Head of caudate nucleus (tissue), 42 donors: ENCODE data around the gene ERCC4.
"Not testable (repeated sequence)": the region's sequence is repeated elsewhere in the genome, so short reads cannot be mapped to it uniquely, and the experiment has no call there.

Experiments used
- DNase-seq, 42 donors: peaks; one replicate each; pipeline versions ENCODE4 v3.0.0 to v3.0.0-alpha.2; 2020 to 2021; ENCODE audit warnings: mixed read lengths in 7 of 42
- intact Hi-C: fragments of 100-400 bp; cut with DNase I; formaldehyde crosslinking; loops from one replicate; pipeline ENCODE4 v1.15.0; 2022

The ERCC4 gene

DNA sequence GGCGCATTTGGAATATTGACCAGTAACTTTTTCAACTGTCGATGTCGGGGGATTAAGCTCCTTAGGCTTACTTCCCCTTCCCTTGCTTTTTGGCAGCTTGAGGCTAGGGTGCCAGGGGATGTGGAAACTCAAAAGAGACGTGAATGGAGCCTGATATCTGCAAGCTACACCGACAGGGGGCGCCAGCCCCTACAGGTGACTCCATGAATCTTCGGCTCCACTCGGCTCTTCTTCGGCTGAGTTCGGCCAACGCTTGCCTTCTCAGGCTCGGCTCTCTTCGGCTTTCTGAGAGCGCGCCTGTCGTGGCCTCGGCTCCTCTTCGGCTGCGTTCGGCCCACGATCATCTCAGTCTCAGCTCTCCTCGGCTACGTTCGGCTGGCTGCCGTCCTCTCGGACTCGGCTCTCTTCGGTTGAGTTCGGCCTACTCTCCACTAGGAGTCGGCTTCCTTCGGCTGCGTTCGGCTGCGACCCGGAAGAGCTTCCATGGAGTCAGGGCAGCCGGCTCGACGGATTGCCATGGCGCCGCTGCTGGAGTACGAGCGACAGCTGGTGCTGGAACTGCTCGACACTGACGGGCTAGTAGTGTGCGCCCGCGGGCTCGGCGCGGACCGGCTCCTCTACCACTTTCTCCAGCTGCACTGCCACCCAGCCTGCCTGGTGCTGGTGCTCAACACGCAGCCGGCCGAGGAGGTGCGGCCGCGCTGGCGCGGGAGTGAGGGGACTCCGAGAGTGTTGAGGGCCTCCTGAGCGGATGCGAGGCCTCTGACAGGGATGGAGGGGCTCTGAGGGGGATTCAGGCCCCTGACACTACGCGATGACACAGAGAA is at the start of gene ERCC4:
Gene ERCC4, plus strand, starts transcription at position 472 of the 827 bp plus-strand sequence. Its CDS starts 12 bp downstream, at position 484.
- intact Hi-C loops, result loop anchor here (10.0 kb wide), 2 partner anchors 335 to 365 kb away; no protein-coding TSS in a partner anchor
- DNase-seq, result peak; percentile 97 to 100 (median 99)

DNA sequence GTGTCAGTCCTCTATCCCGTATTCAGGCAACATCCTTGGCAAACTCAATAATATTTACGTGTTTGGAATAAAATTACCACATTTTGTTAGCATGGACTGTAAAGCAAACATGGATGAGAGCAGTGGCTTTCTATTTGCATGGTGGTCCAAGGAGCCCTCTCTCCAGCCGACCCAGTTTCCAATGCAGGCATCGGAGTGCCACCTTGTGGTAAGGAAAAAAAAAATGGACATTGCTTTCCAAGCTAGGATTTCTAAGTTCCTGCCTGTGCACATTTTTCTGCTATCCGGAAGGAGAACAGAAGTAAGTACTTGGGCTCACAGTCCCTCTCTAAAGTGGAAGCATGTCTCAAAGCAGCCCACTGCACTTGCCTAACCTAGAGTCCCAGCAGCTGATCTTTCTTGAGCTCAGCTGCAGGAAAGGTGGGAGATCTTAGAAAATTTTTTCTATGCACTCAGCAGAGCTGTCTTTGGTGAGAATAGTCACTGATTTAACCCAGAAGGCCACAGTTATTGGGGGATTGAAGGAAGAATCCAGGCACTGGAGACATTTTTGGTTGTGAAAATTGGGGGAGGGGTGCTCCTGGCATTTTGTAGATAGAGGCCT is 46.0 kb upstream of the ERCC4 start:
- DNase-seq, result peak in 12 of 42 donors; percentile 1 to 43 (median 10)
- intact Hi-C loops, result no loop called here

DNA sequence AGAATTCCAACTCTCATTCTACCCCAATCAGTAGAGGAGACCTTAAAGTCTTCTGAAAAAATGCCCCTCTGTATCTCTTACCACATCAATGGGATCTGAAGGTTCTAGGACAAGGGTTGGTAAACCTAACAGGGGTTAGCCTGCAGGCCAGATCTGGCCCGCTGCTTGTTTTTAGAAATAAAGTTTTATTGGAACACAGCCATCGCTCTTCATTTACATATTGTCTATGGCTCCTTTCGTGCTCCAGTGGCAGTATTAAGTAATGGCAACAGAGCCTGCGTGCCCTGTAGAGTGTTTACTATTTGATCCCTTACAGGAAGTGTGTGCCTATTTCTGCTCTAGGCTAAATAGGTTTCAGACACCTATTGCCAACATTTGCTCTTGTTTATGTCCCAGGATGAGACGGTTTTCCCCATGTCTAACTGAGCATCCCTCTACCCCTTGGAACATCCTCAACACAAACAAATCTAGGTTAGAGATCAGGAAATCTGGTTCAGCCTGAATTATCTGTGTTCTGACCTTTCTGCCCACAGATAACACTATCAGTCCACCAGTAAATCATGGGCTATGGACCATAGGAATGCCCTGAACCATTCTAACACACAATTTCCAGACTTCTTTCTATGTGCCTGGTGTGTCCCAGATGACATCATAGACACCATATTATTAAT is 44.2 kb upstream of the ERCC4 start:
- no peak for DNase-seq
- intact Hi-C loops, result no loop called here

DNA sequence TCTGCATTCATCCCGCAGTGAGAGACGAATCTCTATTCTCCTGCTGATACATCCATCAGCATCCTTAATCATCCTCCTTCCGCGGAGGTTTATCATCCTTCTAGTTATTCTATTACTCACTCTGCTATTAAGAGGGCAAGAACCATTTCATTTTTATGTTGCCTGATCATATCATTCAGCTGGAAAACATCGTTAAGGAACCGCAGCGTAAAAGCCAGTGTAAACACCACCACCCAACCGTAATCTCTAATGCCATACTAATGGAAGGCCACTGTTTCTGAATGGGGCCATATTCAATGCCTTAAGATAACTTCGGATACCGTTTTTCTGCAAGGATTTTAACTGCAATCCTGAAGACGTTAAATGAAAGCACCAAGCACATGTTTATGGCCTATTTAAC is 36.7 kb upstream of the ERCC4 start:
- no peak for DNase-seq
- intact Hi-C loops, result no loop called here

DNA sequence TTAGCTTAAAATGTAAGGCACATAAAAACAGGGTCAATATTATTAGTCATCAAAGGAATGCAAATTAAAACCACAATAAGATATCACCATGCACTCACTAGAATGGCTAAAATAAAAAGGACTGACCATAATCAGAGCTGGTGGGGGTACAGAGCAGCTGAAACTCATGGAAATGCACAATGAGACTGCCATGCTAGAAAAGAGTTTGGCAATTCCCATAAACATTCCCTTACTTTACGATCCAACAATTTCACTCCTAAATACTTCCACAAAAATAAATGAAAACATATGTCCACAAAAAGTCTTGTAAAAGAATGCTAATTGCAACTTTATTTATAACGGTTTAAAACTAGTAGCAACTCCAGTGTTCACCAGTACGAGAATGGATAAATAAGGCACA is 36.1 kb upstream of the ERCC4 start:
- no peak for DNase-seq
- intact Hi-C loops, result no loop called here

DNA sequence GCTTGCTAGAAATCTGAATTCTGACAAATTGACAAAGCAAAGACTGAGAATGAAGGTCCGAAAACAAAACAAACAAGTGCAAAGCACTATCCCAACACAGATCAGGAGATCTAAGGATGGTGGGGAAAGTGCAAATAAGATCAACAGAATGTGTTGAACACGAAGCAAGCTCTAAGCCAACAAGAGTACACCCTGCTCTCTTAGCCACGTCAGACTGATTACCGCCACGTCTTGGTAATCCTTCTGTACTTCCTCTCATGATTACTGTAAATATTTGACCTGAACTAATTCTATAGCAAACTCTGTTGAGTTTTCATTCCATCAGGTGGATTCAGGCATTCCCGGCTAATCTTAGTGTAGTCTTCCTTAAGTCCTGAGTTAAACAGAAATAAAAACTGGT is 34.3 kb upstream of the ERCC4 start:
- intact Hi-C loops, result no loop called here
- no peak for DNase-seq

DNA sequence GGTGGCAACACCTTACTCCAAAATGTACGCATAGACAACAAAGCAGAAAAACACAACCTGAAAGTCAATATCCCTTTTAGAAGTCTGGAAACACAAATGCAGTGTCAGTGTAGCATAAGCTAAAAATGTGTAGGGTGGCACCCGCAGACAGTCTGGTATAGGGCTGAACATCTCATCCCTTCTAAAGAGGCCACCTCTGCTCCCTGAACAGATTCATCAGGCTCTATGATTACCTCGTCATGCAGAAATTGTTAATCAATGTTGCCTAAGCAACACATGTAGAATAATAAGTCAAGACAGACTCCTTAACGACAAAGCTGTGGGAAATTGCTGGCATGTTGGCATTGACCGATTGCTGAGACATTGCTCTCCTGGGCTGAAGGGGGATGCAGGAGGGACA is 33.3 kb upstream of the ERCC4 start:
- DNase-seq, result no peak
- intact Hi-C loops, result no loop called here

DNA sequence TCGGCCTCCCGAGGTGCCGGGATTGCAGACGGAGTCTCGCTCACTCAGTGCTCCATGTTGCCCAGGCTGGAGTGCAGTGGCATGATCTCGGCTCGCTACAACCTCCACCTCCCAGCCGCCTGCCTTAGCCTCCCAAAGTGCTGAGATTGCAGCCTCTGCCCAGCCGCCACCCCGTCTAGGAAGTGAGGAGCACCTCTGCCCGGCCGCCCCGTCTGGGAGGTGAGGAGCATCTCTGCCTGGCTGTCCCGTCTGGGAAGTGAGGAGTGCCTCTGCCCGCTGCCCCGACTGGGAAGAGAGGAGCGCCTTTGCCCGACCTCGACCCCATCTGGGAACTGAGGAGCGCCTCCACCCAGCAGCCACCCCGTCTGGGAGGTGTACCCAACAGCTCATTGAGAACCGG is 30.6 kb upstream of the ERCC4 start:
- DNase-seq, intact Hi-C loops: not testable (repeated sequence)

DNA sequence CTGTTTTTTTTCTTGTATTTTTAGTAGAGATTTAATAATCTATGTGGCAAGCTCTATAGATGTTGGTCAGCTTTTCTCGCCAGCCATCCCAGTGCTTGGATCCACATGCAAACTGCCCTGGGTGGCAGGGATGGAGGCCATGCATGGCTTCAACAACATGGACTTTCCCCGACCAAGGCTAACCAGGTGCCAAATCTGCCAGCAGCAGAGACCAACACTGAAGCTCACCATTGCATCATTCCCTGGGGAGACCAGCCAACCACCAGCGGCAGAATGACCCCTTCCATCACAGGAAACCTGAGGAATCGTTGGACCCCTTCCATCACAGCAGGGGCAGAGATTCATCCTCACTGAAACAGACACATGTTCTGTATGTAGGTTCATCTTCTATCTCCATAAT is 27.7 kb upstream of the ERCC4 start:
- intact Hi-C loops, result no loop called here
- no peak for DNase-seq

DNA sequence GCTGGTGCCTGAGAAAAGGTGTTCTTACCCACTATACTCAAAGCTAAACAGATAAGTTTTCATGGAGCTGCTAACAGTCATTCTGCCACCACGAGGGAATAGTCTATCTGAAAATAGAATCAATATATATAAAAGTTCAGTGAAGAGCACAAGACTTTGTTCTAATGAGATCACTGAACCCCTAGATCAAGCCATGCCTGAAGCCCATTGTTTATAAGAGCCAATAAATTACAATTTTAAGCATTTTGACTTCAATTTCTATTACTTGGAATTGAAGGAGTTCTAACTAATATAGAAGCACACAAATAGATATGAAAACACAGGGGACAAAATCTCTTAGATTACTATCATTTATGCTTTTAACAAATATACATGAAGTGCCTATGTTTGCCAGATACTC is 24.4 kb upstream of the ERCC4 start:
- intact Hi-C loops, result no loop called here
- no peak for DNase-seq

DNA sequence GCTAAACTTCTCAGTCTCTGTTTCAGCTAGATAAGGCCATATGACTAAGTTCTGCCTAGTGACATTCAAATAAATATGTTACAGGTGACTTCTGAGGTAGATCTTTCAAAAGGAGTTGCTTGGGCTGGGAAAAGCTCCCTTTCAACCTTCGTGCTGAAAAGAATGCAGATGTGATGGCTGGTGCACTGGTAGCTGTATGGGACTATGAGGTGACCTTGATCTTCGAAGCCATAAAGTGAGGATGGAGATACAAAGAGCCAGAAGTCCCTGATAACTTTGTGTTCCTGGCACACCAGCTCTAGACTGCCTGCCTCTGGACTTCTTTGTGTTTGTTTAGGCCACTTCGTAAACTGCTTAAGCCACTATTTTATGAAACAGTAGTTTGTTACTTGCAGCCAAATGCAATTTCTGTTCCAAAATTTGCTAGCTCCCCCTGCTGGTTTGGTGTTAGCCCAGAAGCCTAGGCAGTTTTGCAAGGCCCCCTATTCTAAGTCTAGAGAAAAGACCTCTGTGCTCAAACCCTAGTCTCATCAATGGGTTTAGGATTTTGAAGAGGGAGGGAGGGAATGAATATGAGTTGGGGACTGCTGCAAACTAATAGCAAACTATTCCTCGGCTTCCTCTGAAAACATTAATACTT is 23.3 kb upstream of the ERCC4 start:
- intact Hi-C loops, result no loop called here
- DNase-seq, result no peak

DNA sequence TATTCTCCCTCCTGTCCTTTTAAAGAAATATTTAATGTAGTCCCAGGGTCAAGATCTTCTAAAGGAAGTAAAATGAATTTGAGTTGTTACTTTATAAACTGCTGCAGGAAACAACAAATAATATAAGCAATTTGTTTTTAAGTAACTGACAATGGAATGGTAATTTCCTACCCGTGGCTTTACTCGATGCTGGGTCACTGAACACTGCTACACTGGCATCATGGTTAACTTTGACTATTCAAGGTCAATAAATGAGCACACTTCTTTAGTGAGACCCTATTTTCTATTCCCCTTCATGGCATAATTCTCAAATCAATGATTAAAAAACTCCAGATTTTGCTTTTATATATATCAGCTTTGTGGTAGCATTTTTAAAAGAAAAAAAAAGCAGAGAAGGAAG is 22.1 kb upstream of the ERCC4 start:
- DNase-seq, result no peak
- intact Hi-C loops, result no loop called here

DNA sequence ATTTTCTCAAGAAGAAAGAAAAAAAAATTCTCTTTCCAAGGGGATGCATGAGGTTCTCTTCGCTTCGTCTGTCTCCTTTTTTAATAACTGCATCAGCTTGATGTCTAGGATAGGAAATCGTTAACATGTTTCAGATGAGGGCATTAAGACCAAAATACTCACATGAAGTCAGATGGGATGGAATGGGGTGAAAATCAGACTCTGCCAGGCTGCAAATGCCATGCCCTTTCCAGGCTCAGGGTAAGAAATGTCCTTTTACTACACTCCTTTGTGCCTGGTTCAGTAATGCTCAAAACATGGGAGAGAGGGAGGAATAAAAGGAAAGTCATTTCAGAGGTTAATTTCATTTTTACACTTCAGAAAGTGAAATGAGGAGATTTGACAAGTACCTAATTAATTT is 21.7 kb upstream of the ERCC4 start:
- intact Hi-C loops, result no loop called here
- no peak for DNase-seq

DNA sequence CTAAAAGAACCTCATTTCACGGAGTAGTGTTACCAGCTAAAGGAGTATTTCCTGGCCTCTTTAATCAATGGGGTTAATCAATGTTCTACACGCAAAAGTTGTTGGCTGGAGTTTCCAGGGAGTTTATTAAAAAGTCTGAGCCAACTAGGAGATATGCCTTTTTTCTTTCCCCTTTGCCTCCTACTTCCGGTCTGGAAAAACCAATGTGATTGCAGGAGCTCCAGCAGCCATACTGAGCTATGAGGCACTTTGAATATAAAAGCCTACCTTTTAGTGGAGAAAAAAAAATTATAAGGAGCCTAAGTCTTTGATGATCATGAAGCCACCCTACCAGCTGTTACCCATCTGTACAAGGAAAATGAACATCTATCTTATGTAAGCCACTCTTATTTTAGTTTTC is 17.9 kb upstream of the ERCC4 start:
- intact Hi-C loops, result no loop called here
- DNase-seq, result no peak

DNA sequence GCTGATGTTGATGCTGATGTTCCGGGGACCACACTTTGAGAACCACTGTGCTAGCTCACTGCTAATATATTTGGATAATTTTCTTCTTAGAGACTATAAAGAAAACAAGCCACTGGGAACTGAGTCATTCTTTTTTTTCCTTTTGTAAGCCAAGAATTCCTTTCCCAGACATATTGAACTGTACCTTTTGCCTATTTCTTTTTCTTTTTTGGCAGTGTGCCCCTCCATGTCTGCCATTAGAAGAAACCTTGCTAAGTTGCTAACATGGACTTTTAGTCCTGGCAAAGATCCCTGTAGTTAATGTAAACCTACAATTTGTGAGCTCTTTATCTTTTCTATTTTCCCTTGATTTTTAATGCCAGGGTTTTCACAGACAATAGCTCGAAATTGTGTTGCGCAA is 17.3 kb upstream of the ERCC4 start:
- intact Hi-C loops, result no loop called here
- DNase-seq, result no peak

DNA sequence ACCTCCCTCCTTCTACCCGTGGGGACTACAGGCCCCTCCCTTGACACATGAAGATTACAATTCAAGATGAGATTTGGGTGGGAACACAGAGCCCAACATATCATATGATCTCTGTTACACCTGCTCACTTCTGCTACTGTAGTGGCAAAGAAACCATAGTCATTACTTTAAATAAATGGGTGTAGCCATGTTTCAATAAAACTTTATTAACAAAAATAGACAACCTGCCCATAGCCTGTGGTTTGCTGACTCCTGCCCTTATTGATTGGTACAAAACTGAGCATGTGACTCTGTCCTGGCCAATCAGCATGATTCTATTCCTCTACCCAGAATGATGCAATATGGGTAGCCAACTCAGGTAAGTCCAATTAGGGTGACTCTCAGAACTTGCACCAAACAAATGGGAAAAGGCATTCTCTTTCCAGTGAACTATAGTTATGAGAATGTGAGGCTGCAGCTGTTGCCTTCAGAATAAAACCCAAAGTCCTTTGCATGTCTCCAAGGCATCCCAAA is 15.7 kb upstream of the ERCC4 start:
- DNase-seq, result no peak
- intact Hi-C loops, result no loop called here

DNA sequence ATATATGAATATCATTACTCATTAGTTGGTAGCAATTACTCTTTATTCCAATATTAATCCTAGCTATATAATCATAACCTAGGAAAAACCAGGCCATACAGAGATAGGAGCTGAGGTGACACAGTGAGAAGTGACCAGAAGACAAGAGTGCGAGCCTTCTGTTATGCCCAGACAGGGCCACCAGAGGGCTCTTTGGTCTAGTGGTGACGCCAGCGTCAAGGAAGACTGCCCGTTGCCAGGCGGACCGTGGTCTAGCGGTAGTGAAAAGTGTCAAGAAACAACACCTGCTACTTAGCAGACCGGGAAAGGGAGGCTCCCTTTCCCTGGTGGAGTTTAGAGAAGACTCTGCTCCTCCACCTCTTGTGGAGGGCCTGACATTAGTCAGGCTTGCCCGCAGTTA is 15.1 kb upstream of the ERCC4 start:
- intact Hi-C loops, result not testable (repeated sequence)
- peak in 7 of 42 donors; percentile 7 to 45 (median 16) for DNase-seq

DNA sequence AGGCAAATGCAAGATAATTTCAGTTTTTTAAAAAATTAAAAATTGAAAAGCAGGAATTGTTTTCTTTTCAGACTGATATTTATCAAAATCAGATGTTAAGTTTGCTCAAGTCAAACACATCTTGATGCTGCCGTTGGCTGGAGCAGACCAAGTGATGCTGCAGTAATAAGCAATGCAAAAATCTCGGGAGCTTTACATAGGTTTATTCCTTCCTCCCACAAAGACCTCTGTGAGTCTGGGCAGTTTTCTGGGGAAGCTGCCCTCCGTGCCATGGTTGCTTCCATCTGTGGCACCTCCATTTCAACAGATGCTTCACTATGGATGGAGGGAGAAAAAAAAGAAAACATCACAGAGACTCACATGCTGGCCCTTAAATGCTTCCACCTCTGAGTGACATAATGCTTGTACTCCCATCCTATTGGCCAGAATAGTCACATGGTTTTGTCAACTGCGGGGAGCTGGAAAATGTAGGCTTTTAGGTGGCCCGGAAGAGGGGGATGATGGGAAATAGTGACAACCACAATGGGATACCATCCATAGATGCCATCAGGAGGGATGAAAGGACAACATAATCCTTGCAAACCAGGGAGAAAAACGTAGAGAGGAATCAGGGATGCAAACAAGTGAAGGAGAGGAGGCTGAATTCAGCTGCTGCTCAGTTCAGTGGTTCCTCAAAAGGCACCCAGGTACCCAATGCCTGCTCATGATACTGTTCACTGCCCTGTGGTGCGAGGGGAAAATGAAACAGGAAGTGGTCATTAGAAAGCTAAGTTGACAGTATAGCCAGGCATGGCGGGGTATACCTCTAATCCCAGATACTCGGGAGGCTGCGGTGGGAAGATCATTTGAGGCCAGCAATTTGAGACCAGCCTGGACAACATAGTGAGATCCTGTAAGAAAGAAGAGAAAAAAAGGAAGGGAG is 13.5 kb upstream of the ERCC4 start:
- no peak for DNase-seq

DNA sequence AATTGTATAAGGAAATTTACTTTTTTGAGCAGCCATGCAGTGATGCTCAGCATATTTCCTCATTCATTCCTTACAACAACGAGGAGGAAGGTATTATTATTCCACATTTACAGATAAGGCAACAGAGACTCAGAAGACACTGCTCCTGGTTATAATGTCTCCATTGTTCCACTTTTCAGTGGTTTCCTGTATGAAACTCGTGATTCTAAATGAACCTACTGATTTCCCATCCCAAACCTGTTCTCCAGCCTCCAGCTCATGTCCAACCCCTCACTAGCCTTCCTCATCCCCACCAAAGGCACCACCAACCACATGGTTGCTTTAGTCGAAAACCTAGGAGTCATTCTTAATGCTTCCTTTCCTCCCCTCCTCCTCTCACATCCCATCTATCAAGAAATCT is 12.5 kb upstream of the ERCC4 start:
- no peak for DNase-seq
- intact Hi-C loops, result no loop called here

More for the DNA sequence above, 13.5 kb upstream of the ERCC4 start:
- intact Hi-C loops, result no loop called here
